ENCODE results near the gene SH2D3A. TPM values are rescaled to one million over a fixed set of nuclear protein-coding genes. Genes with fewer than 3 reads are reported as not detected.

The SH2D3A gene
- total RNA-seq, 1 experiment from 2014 or later = 2.2 TPM

DNA sequence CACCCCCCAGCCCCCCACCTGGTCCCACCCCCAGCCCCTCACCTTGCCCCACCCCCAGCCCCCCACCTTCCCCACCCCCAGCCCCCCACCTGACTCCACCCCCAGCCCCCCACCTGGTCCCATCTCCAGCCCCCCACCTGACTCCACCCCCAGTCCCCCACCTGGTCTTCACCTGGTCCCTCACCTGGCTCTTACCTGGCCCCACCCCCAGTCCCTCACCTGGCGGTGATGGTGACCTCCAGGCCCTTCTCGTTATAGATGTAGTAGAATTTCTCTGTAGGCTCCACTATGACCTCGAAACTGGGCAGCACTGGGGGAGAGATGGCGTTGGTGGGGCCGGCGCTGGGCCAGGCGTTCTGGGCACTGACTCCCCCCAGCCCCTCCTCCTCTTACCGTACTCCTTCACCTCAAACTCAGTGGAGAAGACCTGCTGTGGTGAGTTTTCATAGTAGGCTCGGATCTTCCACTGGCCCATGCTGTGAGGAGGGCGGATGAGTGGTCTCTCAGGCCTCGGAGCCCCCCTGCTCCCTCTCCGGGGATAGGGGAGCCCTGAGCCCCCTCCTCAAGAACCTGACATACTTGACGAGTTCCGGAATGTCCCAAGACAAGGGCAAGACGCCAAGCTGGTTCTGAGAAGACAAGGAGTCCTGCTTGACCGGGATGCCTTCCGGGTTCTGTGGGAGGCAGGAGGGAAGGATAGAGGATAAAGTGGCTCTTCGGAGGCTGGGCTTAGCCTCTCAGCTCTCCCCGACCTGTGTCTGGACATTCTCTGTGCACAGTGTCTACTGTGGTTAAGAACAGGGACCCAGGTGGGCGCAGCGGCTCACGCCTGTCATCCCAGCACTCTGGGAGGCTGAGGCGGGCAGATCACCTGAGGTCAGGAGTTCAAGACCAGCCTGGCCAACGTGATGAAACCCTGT is 53.2 kb downstream of the SH2D3A start:
- TF ChIP-seq TCF7L2 (IDR thresholded peaks at IDR 0.05; ENCODE audit: low read depth, low read length) (no peak), SIN3A (IDR thresholded peaks at IDR 0.05; ENCODE audit: borderline replicate concordance, insufficient read depth, low read depth, low read length) (no peak), POLR2AphosphoS5 (IDR thresholded peaks at IDR 0.05; ENCODE audit: low read depth, low read length) (no peak)
- TF ChIP-seq, protein P1, sequence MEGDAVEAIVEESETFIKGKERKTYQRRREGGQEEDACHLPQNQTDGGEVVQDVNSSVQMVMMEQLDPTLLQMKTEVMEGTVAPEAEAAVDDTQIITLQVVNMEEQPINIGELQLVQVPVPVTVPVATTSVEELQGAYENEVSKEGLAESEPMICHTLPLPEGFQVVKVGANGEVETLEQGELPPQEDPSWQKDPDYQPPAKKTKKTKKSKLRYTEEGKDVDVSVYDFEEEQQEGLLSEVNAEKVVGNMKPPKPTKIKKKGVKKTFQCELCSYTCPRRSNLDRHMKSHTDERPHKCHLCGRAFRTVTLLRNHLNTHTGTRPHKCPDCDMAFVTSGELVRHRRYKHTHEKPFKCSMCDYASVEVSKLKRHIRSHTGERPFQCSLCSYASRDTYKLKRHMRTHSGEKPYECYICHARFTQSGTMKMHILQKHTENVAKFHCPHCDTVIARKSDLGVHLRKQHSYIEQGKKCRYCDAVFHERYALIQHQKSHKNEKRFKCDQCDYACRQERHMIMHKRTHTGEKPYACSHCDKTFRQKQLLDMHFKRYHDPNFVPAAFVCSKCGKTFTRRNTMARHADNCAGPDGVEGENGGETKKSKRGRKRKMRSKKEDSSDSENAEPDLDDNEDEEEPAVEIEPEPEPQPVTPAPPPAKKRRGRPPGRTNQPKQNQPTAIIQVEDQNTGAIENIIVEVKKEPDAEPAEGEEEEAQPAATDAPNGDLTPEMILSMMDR (IDR thresholded peaks at IDR 0.05) = no peak
- TF ChIP-seq, protein P2, sequence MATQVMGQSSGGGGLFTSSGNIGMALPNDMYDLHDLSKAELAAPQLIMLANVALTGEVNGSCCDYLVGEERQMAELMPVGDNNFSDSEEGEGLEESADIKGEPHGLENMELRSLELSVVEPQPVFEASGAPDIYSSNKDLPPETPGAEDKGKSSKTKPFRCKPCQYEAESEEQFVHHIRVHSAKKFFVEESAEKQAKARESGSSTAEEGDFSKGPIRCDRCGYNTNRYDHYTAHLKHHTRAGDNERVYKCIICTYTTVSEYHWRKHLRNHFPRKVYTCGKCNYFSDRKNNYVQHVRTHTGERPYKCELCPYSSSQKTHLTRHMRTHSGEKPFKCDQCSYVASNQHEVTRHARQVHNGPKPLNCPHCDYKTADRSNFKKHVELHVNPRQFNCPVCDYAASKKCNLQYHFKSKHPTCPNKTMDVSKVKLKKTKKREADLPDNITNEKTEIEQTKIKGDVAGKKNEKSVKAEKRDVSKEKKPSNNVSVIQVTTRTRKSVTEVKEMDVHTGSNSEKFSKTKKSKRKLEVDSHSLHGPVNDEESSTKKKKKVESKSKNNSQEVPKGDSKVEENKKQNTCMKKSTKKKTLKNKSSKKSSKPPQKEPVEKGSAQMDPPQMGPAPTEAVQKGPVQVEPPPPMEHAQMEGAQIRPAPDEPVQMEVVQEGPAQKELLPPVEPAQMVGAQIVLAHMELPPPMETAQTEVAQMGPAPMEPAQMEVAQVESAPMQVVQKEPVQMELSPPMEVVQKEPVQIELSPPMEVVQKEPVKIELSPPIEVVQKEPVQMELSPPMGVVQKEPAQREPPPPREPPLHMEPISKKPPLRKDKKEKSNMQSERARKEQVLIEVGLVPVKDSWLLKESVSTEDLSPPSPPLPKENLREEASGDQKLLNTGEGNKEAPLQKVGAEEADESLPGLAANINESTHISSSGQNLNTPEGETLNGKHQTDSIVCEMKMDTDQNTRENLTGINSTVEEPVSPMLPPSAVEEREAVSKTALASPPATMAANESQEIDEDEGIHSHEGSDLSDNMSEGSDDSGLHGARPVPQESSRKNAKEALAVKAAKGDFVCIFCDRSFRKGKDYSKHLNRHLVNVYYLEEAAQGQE (IDR thresholded peaks at IDR 0.05; ENCODE audit: insufficient read depth in 1 of 2, low read depth in 2 of 2, low read length in 1 of 2) = no peak
- Histone ChIP-seq H3K27ac (ENCODE audit: low read length) (no peak overlapping the region), H3K9me3 (ENCODE audit: control insufficient read depth, insufficient read depth, low read depth, low read length) (no peaks in the 10 kb centered on the region), H3K4me1 (ENCODE audit: control insufficient read depth, insufficient read depth, low read length) (no peaks in the 10 kb centered on the region), H3K36me3 (ENCODE audit: control insufficient read depth, insufficient read depth, low read length) (no peaks in the 10 kb centered on the region), H3K4me3 (ENCODE audit: low read depth in 2 of 2, low read length in 2 of 2) (no peak overlapping the region), H3K27me3 (ENCODE audit: control insufficient read depth, insufficient read depth, low read length) (no peaks in the 10 kb centered on the region)
- DNase-seq (ENCODE audit: low read depth, low spot score) (no peak), ATAC-seq (peak; percentile 43; the same call in 1 of the 2 replicates)
- no TSS peak for BruUV-seq (replicated peaks)
- in situ Hi-C loops (cut with HindIII; ENCODE audit: low pct_unique_long_range_greater_than_20kb, low sequenced_read_pairs) = no loop called here
- intact Hi-C loops (cut with micrococcal nuclease; ENCODE audit: unreplicated experiment) = no loop called here
- ChIA-PET POLR2A (no interaction called here), CTCF (no interaction called here)

DNA sequence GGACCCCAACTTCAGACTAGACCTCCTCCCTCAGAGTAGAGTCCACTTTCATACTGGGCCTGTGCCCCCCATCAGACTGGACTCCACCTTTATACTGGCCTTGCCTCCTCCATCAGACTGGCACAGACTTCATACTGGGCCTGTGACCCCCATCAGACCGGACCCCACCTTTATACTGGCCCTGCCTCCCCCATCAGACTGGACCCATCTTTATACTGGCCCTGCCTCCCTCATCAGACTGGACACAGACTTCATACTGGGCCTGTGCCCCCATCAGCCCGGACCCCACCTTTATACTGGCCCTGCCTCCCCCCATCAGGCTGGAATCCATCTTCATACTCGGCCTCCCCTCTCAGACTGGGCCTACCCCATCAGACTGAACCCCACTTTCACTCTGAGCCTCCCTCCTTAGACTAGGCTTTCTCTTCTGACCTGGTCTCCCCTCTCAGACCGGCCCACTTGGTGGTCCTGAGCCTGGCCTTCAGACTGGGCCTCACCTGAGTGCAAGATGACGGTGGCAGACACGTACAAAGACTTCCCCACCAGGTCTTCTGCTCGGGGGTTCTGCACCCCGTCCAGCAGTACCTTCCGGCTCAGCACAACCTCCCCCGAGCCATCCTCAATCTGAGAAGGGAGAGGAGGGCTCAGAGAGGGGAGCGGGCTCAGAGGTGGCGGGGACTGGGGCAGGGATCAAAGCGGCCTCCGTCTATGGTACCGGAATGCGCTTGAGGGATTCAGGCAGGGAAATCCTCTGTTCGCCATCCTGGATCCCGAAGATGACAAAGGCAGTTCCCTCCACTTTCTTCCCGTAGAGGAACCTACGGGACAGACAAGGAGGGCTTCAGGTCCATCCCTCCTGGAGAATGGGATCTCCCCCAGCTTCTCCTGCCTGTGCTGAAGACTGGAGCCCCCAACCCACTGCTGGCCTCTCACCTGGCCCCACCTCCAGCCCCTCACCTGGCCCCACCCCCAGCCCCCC is 54.3 kb downstream of the SH2D3A start:
- TF ChIP-seq, protein P2 (IDR thresholded peaks at IDR 0.05; ENCODE audit: insufficient read depth in 1 of 2, low read depth in 2 of 2, low read length in 1 of 2) = no peak
- H3K4me1 ChIP-seq (ENCODE audit: control insufficient read depth, insufficient read depth, low read length) = no peaks in the 10 kb centered on the region
- in situ Hi-C loops (cut with HindIII; ENCODE audit: low pct_unique_long_range_greater_than_20kb, low sequenced_read_pairs) = no loop called here
- CTCF ChIA-PET = no interaction called here
- DNase-seq (ENCODE audit: low read depth, low spot score) (no peak), ATAC-seq (no peak)
- H3K9me3 ChIP-seq (ENCODE audit: control insufficient read depth, insufficient read depth, low read depth, low read length) = no peaks in the 10 kb centered on the region
- BruUV-seq (replicated peaks) = no TSS peak
- no peak overlapping the region for H3K27ac ChIP-seq (ENCODE audit: low read length)
- intact Hi-C loops (cut with micrococcal nuclease; ENCODE audit: unreplicated experiment) = no loop called here
- no peak overlapping the region for H3K4me3 ChIP-seq (ENCODE audit: low read depth in 2 of 2, low read length in 2 of 2)
- H3K27me3 ChIP-seq (ENCODE audit: control insufficient read depth, insufficient read depth, low read length) = no peaks in the 10 kb centered on the region
- POLR2A ChIA-PET = no interaction called here
- no peaks in the 10 kb centered on the region for H3K36me3 ChIP-seq (ENCODE audit: control insufficient read depth, insufficient read depth, low read length)
